SK-N-SH treated with all-trans-retinoic acid at 6 μM for 48 hours (cell line): ENCODE measurements around the gene ZSCAN16.

Experiments used
- ARNTL ChIP-seq: fragments of 450-650 bp; formaldehyde crosslinking; IDR thresholded peaks from 2 replicates; pipeline ENCODE4 v1.5.0; 2020; ENCODE audit warnings: low read depth, mild to moderate bottlenecking, moderate library complexity, borderline replicate concordance
- BACH2 ChIP-seq: fragments of 250-450 bp; sonication (Bioruptor Pico); IDR thresholded peaks from 2 replicates; pipeline ENCODE4 v1.9.0; 2021; ENCODE audit warnings: mild to moderate bottlenecking, borderline replicate concordance
- ZFP3 ChIP-seq: fragments of 250-450 bp; sonication (Bioruptor Pico); IDR thresholded peaks from 2 replicates; pipeline ENCODE4 v1.5.0; 2020; ENCODE audit warnings: mild to moderate bottlenecking, moderate library complexity

GRCh38 chr6:28124971-28125353 lies 553 bp downstream of the ZSCAN16 start:
- TF ChIP-seq ZFP3, result no peak
- TF ChIP-seq BACH2 (CRISPR knock-in tag), result no peak
- TF ChIP-seq ARNTL (CRISPR knock-in tag), result no peak
